ENCODE results near the gene ZMYM5. TPM values are rescaled to one million over a fixed set of nuclear protein-coding genes. Genes with fewer than 3 reads are reported as not detected.
"Not testable (repeated sequence)": the region's sequence is repeated elsewhere in the genome, so short reads cannot be mapped to it uniquely, and the experiment has no call there.

ZMYM5 gene
- total and polyA plus RNA-seq, 4 donors, result 5.5 to 19.5 (median 11.6) TPM

- Histone ChIP-seq H3K36me3 (ENCODE audit: control insufficient read depth in 1 of 2, insufficient read depth in 2 of 2, low read length in 1 of 2) (no peaks in the 10 kb centered on the region), H3K27me3 (ENCODE audit: control insufficient read depth in 1 of 2, insufficient read depth in 2 of 2, low read length in 1 of 2) (no peaks in the 10 kb centered on the region), H3K27ac (ENCODE audit: low read depth in 1 of 2, low read length in 2 of 2) (peak overlapping the region in 1 of 2 donors; percentile 51), H3K9me3 (ENCODE audit: control insufficient read depth, low read length) (no peaks in the 10 kb centered on the region), H3K4me1 (ENCODE audit: control insufficient read depth in 1 of 2, insufficient read depth in 2 of 2, low read length in 2 of 2) (peaks cover 0 to 1% of the 10 kb centered on the region in 2 donors), H3K4me3 (ENCODE audit: low read length in 2 of 2) (no peak overlapping the region)
- peak in 1 of 2 donors; percentile 48 for DNase-seq
- peak; percentile 83 for ATAC-seq (ENCODE audit: low FRiP score)
- WGBS, 2 donors, result 10 to 17% methylated on average over 2 of the region's 2 CpGs
- intact Hi-C loops (cut with DNase I), result no loop called here
Observed at GRCh38 chr13:19845758-19846157, 17.7 kb downstream of the ZMYM5 start.

GRCh38 chr13:19838865-19839275, 24.6 kb downstream of the ZMYM5 start:
- Histone ChIP-seq H3K27me3 (ENCODE audit: control insufficient read depth in 1 of 2, insufficient read depth in 2 of 2, low read length in 1 of 2) (no peaks in the 10 kb centered on the region), H3K4me1 (ENCODE audit: control insufficient read depth in 1 of 2, insufficient read depth in 2 of 2, low read length in 2 of 2) (peaks cover 0 to 7% of the 10 kb centered on the region in 2 donors), H3K4me3 (ENCODE audit: low read length in 2 of 2) (no peak overlapping the region), H3K9me3 (ENCODE audit: control insufficient read depth, low read length) (no peaks in the 10 kb centered on the region), H3K36me3 (ENCODE audit: control insufficient read depth in 1 of 2, insufficient read depth in 2 of 2, low read length in 1 of 2) (peaks cover 0 to 5% of the 10 kb centered on the region in 2 donors), H3K27ac (ENCODE audit: low read depth in 1 of 2, low read length in 2 of 2) (no peak overlapping the region)
- DNase-seq (no peak), ATAC-seq (ENCODE audit: low FRiP score) (peak; percentile 44)
- intact Hi-C loops (cut with DNase I), result no loop called here
- 5 to 16% methylated on average over 4 of the region's 4 CpGs for WGBS, 2 donors

- no peak overlapping the region for H3K27ac ChIP-seq (ENCODE audit: low read depth in 1 of 2, low read length in 2 of 2)
- ATAC-seq (ENCODE audit: low FRiP score) (no peak), DNase-seq (no peak)
- H3K4me3 ChIP-seq (ENCODE audit: low read length in 2 of 2), result no peak overlapping the region
- H3K36me3 ChIP-seq (ENCODE audit: control insufficient read depth in 1 of 2, insufficient read depth in 2 of 2, low read length in 1 of 2), result peaks cover 0 to 7% of the 10 kb centered on the region in 2 donors
- no peaks in the 10 kb centered on the region for H3K9me3 ChIP-seq (ENCODE audit: control insufficient read depth, low read length)
- H3K27me3 ChIP-seq (ENCODE audit: control insufficient read depth in 1 of 2, insufficient read depth in 2 of 2, low read length in 1 of 2), result no peaks in the 10 kb centered on the region
- peaks cover 0 to 7% of the 10 kb centered on the region in 2 donors for H3K4me1 ChIP-seq (ENCODE audit: control insufficient read depth in 1 of 2, insufficient read depth in 2 of 2, low read length in 2 of 2)
- intact Hi-C loops (cut with DNase I), result no loop called here
- WGBS, 2 donors, result 84 to 92% methylated on average over 1 of the region's 1 CpG
Observed at GRCh38 chr13:19836472-19836871, 27.0 kb downstream of the ZMYM5 start.

GRCh38 chr13:19834704-19835103, 28.7 kb downstream of the ZMYM5 start:
- no peak overlapping the region for H3K4me3 ChIP-seq (ENCODE audit: low read length in 2 of 2)
- H3K27ac ChIP-seq (ENCODE audit: low read depth in 1 of 2, low read length in 2 of 2), result no peak overlapping the region
- no peaks in the 10 kb centered on the region for H3K27me3 ChIP-seq (ENCODE audit: control insufficient read depth in 1 of 2, insufficient read depth in 2 of 2, low read length in 1 of 2)
- DNase-seq (no peak), ATAC-seq (ENCODE audit: low FRiP score) (no peak)
- H3K36me3 ChIP-seq (ENCODE audit: control insufficient read depth in 1 of 2, insufficient read depth in 2 of 2, low read length in 1 of 2), result peaks cover 0 to 7% of the 10 kb centered on the region in 2 donors
- H3K9me3 ChIP-seq (ENCODE audit: control insufficient read depth, low read length), result no peaks in the 10 kb centered on the region
- intact Hi-C loops (cut with DNase I), result no loop called here
- H3K4me1 ChIP-seq (ENCODE audit: control insufficient read depth in 1 of 2, insufficient read depth in 2 of 2, low read length in 2 of 2), result peaks cover 0 to 7% of the 10 kb centered on the region in 2 donors
- 73 to 84% methylated on average over 4 of the region's 4 CpGs for WGBS, 2 donors

- intact Hi-C loops (cut with DNase I), result no loop called here
- Histone ChIP-seq H3K4me1 (ENCODE audit: control insufficient read depth in 1 of 2, insufficient read depth in 2 of 2, low read length in 2 of 2) (no peaks in the 10 kb centered on the region), H3K36me3 (ENCODE audit: control insufficient read depth in 1 of 2, insufficient read depth in 2 of 2, low read length in 1 of 2) (no peaks in the 10 kb centered on the region), H3K9me3 (ENCODE audit: control insufficient read depth, low read length) (no peaks in the 10 kb centered on the region), H3K27me3 (ENCODE audit: control insufficient read depth in 1 of 2, insufficient read depth in 2 of 2, low read length in 1 of 2) (no peaks in the 10 kb centered on the region), H3K4me3 (ENCODE audit: low read length in 2 of 2) (no peak overlapping the region), H3K27ac (ENCODE audit: low read depth in 1 of 2, low read length in 2 of 2) (no peak overlapping the region)
- 92 to 93% methylated on average over 3 of the region's 3 CpGs for WGBS, 2 donors
- DNase-seq, result no peak
- no peak for ATAC-seq (ENCODE audit: low FRiP score)
Observed at GRCh38 chr13:19822673-19823072, 40.8 kb downstream of the ZMYM5 start.

GRCh38 chr13:19818223-19818842, 45.1 kb downstream of the ZMYM5 start:
- Histone ChIP-seq H3K27me3 (ENCODE audit: control insufficient read depth in 1 of 2, insufficient read depth in 2 of 2, low read length in 1 of 2) (no peaks in the 10 kb centered on the region), H3K36me3 (ENCODE audit: control insufficient read depth in 1 of 2, insufficient read depth in 2 of 2, low read length in 1 of 2) (no peaks in the 10 kb centered on the region)
- ATAC-seq (ENCODE audit: low FRiP score), result peak; percentile 33

GRCh38 chr13:19817510-19818158, 45.8 kb downstream of the ZMYM5 start:
- intact Hi-C loops (cut with DNase I), result no loop called here
- no peaks in the 10 kb centered on the region for H3K27me3 ChIP-seq (ENCODE audit: control insufficient read depth in 1 of 2, insufficient read depth in 2 of 2, low read length in 1 of 2)
- ATAC-seq (ENCODE audit: low FRiP score) (peak; percentile 11), DNase-seq (no peak)
- H3K9me3 ChIP-seq (ENCODE audit: control insufficient read depth, low read length), result no peaks in the 10 kb centered on the region
- no peaks in the 10 kb centered on the region for H3K36me3 ChIP-seq (ENCODE audit: control insufficient read depth in 1 of 2, insufficient read depth in 2 of 2, low read length in 1 of 2)
- WGBS, 2 donors, result 92% methylated on average over 7 of the region's 7 CpGs
- H3K27ac ChIP-seq (ENCODE audit: low read depth in 1 of 2, low read length in 2 of 2), result no peak overlapping the region
- no peaks in the 10 kb centered on the region for H3K4me1 ChIP-seq (ENCODE audit: control insufficient read depth in 1 of 2, insufficient read depth in 2 of 2, low read length in 2 of 2)
- H3K4me3 ChIP-seq (ENCODE audit: low read length in 2 of 2), result no peak overlapping the region

More at GRCh38 chr13:19818223-19818842, 45.1 kb downstream of the ZMYM5 start:
- peak; percentile 48 to 77 for DNase-seq
- H3K27ac ChIP-seq (ENCODE audit: low read depth in 1 of 2, low read length in 2 of 2), result no peak overlapping the region
- WGBS, 2 donors, result 64 to 66% methylated on average over 27 of the region's 27 CpGs
- intact Hi-C loops (cut with DNase I), result no loop called here
- no peak overlapping the region for H3K4me3 ChIP-seq (ENCODE audit: low read length in 2 of 2)
- H3K9me3 ChIP-seq (ENCODE audit: control insufficient read depth, low read length), result no peaks in the 10 kb centered on the region
- H3K4me1 ChIP-seq (ENCODE audit: control insufficient read depth in 1 of 2, insufficient read depth in 2 of 2, low read length in 2 of 2), result no peaks in the 10 kb centered on the region

GRCh38 chr13:19817106-19817505, 46.3 kb downstream of the ZMYM5 start:
- WGBS, 2 donors, result 94 to 96% methylated on average over 10 of the region's 10 CpGs

GRCh38 chr13:19815842-19816241, 47.6 kb downstream of the ZMYM5 start:
- WGBS, 2 donors, result 99 to 100% methylated on average over 2 of the region's 2 CpGs
- H3K36me3 ChIP-seq (ENCODE audit: control insufficient read depth in 1 of 2, insufficient read depth in 2 of 2, low read length in 1 of 2); H3K4me3 ChIP-seq (ENCODE audit: low read length in 2 of 2); H3K27ac ChIP-seq (ENCODE audit: low read depth in 1 of 2, low read length in 2 of 2); DNase-seq; H3K4me1 ChIP-seq (ENCODE audit: control insufficient read depth in 1 of 2, insufficient read depth in 2 of 2, low read length in 2 of 2); H3K27me3 ChIP-seq (ENCODE audit: control insufficient read depth in 1 of 2, insufficient read depth in 2 of 2, low read length in 1 of 2); intact Hi-C loops (cut with DNase I); H3K9me3 ChIP-seq (ENCODE audit: control insufficient read depth, low read length); ATAC-seq (ENCODE audit: low FRiP score): not testable (repeated sequence)

More at GRCh38 chr13:19817106-19817505, 46.3 kb downstream of the ZMYM5 start:
- intact Hi-C loops (cut with DNase I), result no loop called here
- ATAC-seq (ENCODE audit: low FRiP score) (no peak), DNase-seq (no peak)
- no peaks in the 10 kb centered on the region for H3K4me1 ChIP-seq (ENCODE audit: control insufficient read depth in 1 of 2, insufficient read depth in 2 of 2, low read length in 2 of 2)
- no peaks in the 10 kb centered on the region for H3K9me3 ChIP-seq (ENCODE audit: control insufficient read depth, low read length)
- H3K4me3 ChIP-seq (ENCODE audit: low read length in 2 of 2), result no peak overlapping the region
- no peaks in the 10 kb centered on the region for H3K27me3 ChIP-seq (ENCODE audit: control insufficient read depth in 1 of 2, insufficient read depth in 2 of 2, low read length in 1 of 2)
- H3K36me3 ChIP-seq (ENCODE audit: control insufficient read depth in 1 of 2, insufficient read depth in 2 of 2, low read length in 1 of 2), result no peaks in the 10 kb centered on the region
- no peak overlapping the region for H3K27ac ChIP-seq (ENCODE audit: low read depth in 1 of 2, low read length in 2 of 2)
